Left cardiac atrium (tissue), 4 donors: Measurements from ENCODE around the gene CNOT10. TPM values are rescaled to one million over a fixed set of nuclear protein-coding genes. Genes with fewer than 3 reads are reported as not detected.
"Not testable (repeated sequence)": the region's sequence is repeated elsewhere in the genome, so short reads cannot be mapped to it uniquely, and the experiment has no call there.

Experiments
- ATAC-seq, 2 donors: fragments of 200-7000 bp; cut with Tn5 transposase; one replicate each; pipeline ENCODE4 v1.9.1; 2020; ENCODE audit warnings: mild to moderate bottlenecking in 2 of 2, moderate library complexity in 2 of 2
- DNase-seq: peaks from one replicate; pipeline ENCODE4 v3.0.0-alpha.2; 2020
- intact Hi-C, 2 donors: fragments of 100-400 bp; cut with DNase I; formaldehyde crosslinking; loops; one replicate each; pipeline versions ENCODE4 v1.14.1 to v1.15.1; 2022 to 2023
- total RNA-seq, 2 donors: library from RNA; stranded (reverse); fragmentation: NEBNext Ultra II Directional; extraction: Animal tissue kit (Norgen Biotek cat#: 25700); gene quantifications; one replicate each; pipeline ENCODE4 v1.2.1, GENCODE V29; 2021
- donor health status: DM: no; HTN: yes; CAD: no.
- donor health status: DM: no; HTN: yes; CAD: no; lungs with severe emphysema.
- donor health status: DM: yes; HTN: yes; CAD: no.
- donor health status: Dilated cardiomyopathy.

Gene CNOT10
- total RNA-seq, 2 donors from 2014 or later = 16.1 to 18.1 TPM

- DNase-seq, intact Hi-C loops, ATAC-seq: not testable (repeated sequence)
Measured at GRCh38 chr3:32743470-32743869, 58.5 kb downstream of the CNOT10 start.

GRCh38 chr3:32743934-32744333 lies 58.9 kb downstream of the CNOT10 start:
- DNase-seq = no peak
- intact Hi-C loops = no loop called here
- no peak for ATAC-seq

GRCh38 chr3:32751377-32751776 lies 66.4 kb downstream of the CNOT10 start:
- no peak for ATAC-seq
- intact Hi-C loops = no loop called here

GRCh38 chr3:32755761-32756160 lies 70.8 kb downstream of the CNOT10 start:
- DNase-seq (no peak), ATAC-seq (no peak)
- intact Hi-C loops = no loop called here

More at GRCh38 chr3:32751377-32751776, 66.4 kb downstream of the CNOT10 start:
- no peak for DNase-seq

- intact Hi-C loops = no loop called here
- ATAC-seq = peak in 1 of 2 donors; percentile 23
Measured at GRCh38 chr3:32757618-32758374, 72.8 kb downstream of the CNOT10 start.

GRCh38 chr3:32758375-32758753 lies 73.4 kb downstream of the CNOT10 start:
- no peak for DNase-seq
- intact Hi-C loops = no loop called here
- no peak for ATAC-seq

More at GRCh38 chr3:32757618-32758374, 72.8 kb downstream of the CNOT10 start:
- DNase-seq = no peak

- no peak for ATAC-seq
- intact Hi-C loops = no loop called here
- DNase-seq = no peak
Measured at GRCh38 chr3:32759342-32759741, 74.4 kb downstream of the CNOT10 start.

- no peak for DNase-seq
- ATAC-seq = no peak
- intact Hi-C loops = no loop called here
Measured at GRCh38 chr3:32764481-32764880, 79.5 kb downstream of the CNOT10 start.

GRCh38 chr3:32778389-32778788 lies 93.4 kb downstream of the CNOT10 start:
- intact Hi-C loops = no loop called here
- no peak for ATAC-seq
- no peak for DNase-seq

GRCh38 chr3:32780071-32780734 lies 95.2 kb downstream of the CNOT10 start:
- intact Hi-C loops = no loop called here
- DNase-seq (no peak), ATAC-seq (no peak)

- intact Hi-C loops = no loop called here
- peak; percentile 46 for DNase-seq
- peak; percentile 19 to 68 for ATAC-seq
Measured at GRCh38 chr3:32780735-32781210, 95.8 kb downstream of the CNOT10 start.

GRCh38 chr3:32781211-32781968 lies 96.4 kb downstream of the CNOT10 start:
- DNase-seq = peak; percentile 81
- intact Hi-C loops = no loop called here
- ATAC-seq = peak; percentile 96 to 97

GRCh38 chr3:32781969-32782270 lies 96.9 kb downstream of the CNOT10 start:
- ATAC-seq, intact Hi-C loops, DNase-seq: not testable (repeated sequence)

GRCh38 chr3:32782407-32782806 lies 97.4 kb downstream of the CNOT10 start:
- intact Hi-C loops = no loop called here
- ATAC-seq (no peak), DNase-seq (no peak)

- ATAC-seq = no peak
- intact Hi-C loops = no loop called here
- DNase-seq = no peak
Measured at GRCh38 chr3:32791833-32792232, 106.8 kb downstream of the CNOT10 start.

- intact Hi-C loops = no loop called here
- ATAC-seq = no peak
- no peak for DNase-seq
Measured at GRCh38 chr3:32794487-32795308, 109.7 kb downstream of the CNOT10 start.

- DNase-seq, intact Hi-C loops, ATAC-seq: not testable (repeated sequence)
Measured at GRCh38 chr3:32796384-32796950, 111.5 kb downstream of the CNOT10 start.

GRCh38 chr3:32797776-32798175 lies 112.8 kb downstream of the CNOT10 start:
- ATAC-seq (no peak), DNase-seq (no peak)
- intact Hi-C loops = no loop called here

GRCh38 chr3:32801440-32801839 lies 116.5 kb downstream of the CNOT10 start:
- intact Hi-C loops, DNase-seq, ATAC-seq: not testable (repeated sequence)
